HPDE6-E6E7 (cell line): Measurements from ENCODE around the gene PLA2G4F.

Source experiments
- DNase-seq: peaks from one replicate; pipeline ENCODE4 v3.0.0; 2011; ENCODE audit warnings: missing footprints; ENCODE audit errors: extremely low spot score

The PLA2G4F gene

DNA sequence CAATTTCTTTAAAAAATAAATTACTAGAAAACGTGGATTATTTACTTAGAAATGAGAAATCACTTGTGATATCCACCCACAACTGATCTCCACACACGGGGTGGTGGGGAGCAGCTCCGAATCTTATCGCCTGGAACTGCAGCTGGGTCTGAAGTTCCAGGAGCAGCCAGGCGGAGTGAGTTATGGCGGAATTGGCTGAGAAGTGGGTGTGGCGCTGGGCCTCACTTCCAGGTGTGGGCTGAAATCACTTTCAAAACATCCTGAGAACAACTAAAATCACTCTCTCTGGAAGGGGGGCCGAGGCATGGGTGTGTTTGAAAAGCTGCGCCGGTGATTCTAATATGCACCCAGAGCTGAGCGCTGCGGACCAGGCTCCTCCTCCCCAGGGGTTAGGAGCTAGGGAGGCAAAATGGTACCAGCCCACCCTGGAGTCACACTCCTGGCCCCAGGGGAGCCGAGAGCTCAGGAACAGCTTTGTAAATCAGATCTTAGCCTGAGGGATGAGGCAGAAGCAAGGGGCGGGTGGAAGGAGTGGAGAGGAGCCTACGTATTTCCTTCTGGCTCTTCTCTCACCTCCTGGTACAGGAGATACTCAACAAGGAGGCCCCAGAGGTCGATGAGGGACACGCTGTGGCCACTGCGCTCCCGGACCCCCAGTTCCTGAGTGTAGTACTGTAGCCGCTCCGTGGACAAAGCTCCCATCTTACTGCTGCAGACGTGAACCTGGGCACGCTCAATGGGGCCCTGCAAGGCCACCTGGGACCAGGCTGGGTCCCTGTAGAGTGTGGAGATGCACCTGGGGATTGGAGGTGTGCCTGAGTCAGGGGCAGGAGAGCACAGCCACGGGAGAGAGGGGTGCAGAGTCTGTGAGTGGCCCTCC lies 9.6 kb downstream of the PLA2G4F start:
- no peak for DNase-seq

DNA sequence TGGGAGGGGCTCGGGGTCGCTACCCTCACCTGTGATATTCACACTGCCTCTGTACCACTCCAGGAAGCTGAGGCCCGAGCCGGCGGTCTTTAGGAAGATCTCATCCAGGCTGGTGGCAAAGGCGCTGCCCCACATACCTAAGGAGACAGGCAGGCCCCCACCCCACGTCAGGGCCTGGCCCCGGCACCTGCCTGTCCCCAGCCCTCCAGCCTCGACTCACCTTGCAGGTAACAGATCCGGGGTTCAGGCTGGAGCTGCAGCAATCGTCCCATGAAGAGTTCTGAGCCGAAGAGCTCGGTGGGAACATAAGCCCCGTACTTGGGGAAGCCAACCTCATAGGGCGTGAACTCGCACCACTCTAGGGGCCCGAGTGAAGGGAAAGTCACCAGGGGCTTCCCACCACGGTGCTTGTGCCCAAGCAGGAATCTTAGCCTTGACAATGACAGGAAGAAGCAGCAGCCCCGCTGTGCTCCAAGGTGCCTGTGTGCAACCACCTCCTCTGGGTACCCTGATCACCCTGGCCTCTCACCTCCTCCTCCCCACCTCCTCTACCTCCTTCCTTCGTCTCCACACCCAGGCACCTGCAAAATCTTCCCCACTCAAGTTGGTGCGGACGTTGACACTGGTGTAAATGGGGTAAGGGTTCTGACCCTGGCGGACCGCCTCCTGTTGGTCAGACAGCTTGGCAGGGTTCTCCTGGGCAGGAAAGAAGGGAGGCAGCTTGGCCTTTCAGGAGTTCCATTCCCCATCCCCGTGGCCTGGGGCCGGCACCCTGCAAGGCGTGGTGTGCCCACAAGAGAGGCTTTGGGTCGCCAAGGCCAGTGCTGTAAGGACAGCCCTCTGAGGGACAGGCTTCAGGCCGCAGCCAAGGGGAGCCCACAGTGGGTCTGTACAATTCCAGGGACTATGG lies 10.6 kb downstream of the PLA2G4F start:
- no peak for DNase-seq

DNA sequence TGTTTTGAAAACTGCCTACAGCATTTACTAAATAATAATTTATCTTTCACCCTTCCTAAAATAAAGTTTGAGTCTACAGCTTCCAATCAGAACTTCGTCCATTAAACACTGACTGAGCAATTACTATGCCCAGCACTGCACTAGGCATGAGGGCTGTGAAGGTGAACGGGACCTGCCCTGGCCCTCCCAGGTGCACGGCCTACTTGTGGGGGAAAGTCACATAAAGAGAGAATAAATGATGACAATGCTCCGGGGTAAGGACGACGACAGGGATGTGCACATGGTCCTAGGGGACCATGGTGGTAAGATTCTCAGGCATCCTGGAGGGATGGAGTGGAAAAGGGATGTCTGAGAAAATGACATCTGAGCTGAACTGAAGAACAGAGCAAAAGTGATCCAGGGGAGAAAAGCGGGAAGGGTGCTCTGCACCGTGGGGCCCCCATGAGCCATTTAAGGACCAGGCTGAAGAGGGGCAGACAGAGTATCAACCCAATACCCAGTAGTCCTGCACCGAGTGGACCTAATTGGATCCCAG lies 11.5 kb downstream of the PLA2G4F start:
- DNase-seq, result no peak

DNA sequence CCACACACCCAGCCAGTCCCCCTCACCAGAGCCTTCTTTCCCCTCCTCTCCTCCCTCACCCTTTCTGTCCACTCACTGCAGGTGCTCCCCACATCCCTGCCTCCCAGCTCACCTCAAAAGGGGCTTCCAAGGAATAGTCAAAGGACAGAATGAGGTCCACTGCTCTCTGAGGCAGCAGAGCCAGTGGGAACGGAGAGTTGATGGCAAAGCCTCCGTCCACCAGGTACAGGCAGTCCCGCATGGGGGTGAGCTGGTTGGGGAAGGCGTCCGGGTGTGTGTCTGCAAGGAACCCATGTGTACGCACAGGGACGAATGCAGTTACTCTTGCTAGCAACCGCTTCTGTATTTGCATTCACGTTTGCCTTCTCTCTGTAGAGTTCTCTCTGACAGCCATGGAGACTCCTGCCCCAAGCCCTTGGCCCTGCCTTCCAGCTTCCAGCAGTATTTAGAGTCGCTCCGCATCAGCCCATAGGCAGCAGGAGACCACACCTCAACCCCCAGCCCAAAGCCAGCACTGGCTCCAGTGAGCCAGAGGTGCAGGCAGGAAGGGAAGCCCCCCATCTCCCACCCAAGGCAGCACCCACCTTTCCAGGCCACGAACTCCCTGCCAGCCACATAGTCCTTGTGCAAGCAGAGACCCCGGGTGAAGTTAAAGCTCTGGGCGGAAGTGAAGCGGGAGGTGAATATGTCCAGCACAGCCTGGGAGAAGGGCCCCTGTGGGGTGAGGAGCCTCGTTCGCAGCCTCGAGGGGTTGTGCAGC lies 12.4 kb downstream of the PLA2G4F start:
- DNase-seq, result no peak

DNA sequence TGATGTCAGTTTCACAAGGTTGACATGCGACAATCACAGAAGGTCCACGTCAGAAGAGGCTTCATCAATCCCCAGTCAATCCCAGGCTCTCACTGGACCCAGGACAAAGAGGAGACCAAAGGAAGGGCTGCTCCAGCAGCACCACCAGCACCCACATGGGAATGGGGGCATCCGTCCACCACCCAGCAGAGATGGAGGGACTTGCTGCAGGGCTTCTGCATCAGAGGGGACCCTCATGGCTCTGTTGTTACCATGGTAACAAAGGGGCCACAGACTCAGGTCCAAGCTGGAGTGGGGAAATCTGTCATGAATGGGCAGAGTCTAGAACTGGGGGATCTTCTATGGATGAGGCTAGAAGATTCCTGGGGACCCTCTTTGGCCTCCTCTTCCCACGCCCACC lies 13.1 kb downstream of the PLA2G4F start:
- no peak for DNase-seq

DNA sequence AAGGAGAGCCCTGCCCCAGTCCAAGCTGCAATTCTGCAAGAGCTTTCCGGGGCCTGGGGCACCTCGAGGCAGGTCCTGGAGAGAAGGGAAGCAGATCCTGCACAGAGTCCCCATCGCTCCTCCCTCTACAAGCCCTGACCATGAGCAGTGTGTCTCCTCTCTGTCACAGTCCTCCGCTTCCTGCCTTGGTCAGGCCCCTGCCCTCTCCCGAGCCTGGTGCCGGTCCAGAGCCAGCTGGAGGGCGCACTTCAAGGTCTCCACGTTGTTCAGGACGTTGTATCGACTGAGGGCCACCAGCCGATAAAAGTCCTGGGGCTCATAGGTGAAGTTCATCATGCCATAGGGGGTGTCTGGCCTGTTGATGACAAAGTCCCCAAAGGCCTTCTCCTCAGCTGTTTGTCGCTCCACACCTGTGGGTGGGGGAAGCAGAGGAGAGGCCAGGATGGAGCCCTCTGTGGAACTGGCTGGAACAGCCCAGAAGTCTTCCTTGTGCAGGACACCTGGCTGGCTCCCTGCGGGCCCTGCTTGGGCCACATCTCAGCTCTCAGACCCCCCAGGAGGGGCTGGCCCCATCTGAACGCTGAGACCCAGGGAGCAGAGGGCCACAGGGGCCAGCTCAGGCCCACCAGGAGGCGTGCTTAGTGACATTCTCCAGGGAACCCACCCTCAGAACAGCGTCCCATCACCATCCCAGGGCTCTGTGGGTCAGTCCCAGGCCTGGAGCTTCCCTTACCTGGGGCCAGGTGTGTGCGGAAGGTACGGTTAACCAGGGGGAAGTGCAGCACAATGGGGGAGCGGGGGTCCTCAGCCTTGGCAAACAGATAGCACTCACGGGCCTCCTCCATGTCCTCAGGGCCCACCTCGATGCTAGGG lies 14.4 kb downstream of the PLA2G4F start:
- DNase-seq, result no peak

DNA sequence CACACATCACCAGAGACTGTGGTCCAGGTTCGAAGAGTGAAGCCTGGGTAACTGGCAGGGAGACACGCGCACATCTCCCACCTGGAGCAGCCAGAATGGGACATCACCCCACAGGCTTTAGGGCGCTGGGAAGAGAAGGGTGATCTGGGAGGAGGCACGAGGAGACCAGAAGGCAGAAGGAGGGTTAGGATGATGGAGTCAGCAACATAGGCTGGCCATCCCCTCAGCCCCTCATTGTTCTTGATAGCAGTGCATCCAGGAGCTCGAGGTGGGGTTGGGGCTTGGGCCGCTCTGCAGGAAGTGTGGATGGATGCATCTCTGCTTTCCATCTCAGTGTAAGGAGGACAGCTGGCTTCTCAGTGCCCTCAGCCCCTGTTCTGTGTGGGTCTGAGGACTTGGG lies 15.2 kb downstream of the PLA2G4F start:
- DNase-seq, result no peak

DNA sequence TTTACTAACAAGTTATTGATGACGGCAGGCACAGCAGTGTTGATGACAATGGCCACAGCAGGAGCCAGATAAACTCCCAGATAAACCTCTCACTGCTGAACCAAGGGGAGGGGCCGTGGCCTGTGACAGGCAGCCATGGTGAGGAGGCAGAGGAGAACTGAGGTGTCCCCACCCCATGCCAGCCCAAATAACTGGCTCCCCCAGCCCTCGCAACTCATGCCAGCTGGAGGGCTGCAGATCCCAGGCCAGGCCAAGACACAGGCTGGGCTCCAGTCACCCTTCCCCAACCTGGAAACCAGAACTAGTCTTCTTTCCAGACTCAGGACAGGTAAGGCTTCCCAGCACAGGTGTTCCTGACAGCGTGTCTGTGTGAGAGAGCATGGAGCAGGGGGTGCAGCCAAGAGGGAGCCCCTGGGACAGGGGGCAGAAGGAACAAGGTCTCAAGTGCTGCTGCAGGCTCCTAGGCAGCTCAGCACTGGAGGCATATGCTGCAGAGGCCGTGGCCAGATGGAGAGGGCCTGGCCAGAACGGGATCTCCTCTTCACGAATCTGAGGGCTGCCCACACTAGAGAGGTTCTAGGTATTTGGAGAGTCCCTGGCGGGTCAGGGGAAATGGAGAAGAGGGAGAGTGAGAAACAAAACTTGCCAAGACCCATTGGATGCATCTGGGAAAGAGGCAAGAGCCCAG lies 15.9 kb downstream of the PLA2G4F start:
- no peak for DNase-seq

DNA sequence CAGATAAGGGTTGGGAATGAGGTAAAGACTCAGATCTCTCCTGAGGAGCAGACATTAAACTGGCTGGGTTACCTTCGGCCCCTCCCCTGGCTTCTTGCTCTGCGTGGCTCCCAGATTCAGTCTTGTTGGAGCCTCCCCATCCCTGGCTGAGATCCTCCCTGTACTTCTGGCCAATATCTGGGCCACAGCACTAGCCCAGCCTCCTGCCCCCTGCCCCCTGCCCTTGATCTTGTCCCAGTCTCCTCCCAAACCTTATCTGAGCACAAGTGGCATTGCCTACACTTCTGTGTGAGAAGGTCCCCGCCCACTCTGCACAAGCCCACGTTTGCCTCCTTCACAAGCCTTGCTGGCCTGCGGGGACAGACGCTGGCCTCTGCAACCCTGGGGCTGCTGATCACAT lies 16.8 kb downstream of the PLA2G4F start:
- no peak for DNase-seq

DNA sequence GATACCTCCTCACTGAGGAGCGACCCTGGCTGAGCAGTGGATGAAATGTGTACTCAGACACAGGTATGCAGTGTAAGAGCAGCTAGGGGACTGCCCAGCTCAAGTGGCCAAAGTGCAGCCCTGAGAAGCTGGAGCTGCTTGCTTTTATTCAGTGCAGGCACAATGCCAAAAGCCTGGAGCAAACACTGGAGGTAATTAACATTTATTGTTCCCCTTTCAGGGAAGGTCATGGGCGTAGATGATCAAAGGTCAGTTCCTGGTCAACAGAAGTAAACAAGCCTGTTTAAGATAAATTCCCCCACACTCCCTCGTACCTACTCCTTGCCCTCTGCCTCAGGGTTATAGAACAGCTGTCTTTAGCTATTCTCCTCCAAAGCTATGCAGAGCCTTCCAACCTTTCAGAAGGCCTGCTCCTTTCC lies 17.5 kb downstream of the PLA2G4F start:
- no peak for DNase-seq

DNA sequence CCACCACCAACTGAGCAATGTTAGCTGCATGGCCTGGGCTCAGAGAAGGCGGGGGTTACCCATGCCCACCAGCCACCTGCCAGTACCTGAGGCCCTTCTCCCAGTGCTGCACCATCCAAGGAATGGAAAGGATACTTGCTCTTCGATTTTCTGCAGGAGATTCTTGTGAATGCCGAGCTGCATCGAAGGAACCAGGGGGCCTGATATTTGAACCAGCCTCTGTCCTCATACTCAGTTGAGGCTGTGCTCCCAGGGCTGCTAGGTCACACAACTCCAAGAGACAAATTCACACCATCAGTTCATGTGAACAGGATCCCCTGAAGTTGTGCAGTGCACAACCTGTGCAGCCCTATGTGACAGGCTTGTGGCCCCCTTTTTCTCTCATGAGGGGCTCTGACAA lies 18.0 kb downstream of the PLA2G4F start:
- DNase-seq, result no peak

DNA sequence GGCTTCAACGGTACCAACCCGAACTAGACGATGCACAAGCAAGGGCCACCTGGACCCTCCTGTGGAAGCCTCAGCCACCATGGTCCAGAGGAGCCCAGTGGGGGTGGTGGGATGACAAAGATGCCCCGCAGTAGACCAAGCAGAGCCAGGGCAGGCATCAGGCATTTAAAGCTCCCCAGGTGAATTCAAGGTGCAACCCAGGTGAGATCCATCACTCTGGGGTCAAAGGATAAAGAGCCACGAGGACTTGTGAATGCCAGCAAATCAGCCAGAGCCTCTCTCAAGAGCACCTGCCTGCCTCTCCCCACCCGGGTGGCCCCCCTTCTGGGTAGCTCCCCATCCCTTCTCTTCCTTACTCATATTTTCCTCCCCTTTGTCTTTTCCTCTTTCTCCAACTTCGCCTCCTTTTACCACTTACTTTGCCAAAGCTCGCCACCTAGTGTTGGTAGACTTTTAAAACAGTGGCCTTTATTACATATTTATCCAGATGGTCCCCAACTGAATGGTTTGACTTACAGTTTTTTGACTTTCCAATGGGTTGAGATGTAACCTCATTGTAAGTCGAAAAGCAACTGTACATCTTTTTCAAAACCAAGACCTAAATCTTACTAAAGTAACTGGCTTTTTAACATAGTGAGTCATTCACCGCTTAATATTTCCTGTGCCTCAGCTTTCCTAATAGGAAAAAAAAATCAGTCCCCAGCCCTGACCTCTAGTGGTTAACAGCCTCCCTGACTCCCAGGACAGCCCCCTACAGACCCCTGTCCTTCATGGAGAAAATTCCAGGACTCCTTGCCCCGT lies 18.8 kb downstream of the PLA2G4F start:
- no peak for DNase-seq

DNA sequence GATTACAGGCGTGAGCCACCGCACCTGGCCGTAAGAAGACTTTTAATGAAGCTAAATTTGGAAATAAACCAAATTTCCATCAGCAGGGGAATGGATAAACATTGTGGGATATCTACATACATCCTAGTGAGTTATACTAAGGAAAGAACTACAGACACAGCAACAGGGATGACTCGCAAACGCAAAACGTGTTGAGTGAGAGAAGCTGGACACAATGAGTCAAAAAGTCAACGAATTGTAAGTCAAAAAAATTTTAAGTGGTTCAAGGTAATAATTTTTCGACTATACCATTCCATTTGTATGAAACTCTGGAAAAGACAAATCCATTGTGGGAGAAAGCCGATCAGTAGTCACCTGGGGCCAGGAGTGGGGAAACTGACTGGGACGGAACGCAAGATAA lies 19.9 kb downstream of the PLA2G4F start:
- DNase-seq, result no peak

DNA sequence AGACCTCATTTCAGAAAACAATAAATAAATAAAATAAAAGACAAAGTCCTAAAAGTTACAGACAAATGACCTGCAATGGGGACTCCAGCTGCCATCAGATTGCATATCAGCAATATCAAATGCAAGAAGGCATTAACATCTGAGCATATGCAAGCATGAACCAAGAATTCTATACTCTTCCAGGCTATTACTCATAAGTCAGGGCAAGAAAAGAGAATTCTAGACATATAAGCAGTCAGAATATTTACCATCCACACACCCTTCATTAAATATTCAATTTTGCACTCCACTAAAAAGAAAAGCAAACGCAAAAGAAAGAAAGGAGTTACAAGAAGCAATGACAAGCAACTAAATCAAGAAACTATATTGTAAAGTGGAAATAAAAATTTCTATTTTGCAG lies 21.1 kb downstream of the PLA2G4F start:
- DNase-seq, result no peak

DNA sequence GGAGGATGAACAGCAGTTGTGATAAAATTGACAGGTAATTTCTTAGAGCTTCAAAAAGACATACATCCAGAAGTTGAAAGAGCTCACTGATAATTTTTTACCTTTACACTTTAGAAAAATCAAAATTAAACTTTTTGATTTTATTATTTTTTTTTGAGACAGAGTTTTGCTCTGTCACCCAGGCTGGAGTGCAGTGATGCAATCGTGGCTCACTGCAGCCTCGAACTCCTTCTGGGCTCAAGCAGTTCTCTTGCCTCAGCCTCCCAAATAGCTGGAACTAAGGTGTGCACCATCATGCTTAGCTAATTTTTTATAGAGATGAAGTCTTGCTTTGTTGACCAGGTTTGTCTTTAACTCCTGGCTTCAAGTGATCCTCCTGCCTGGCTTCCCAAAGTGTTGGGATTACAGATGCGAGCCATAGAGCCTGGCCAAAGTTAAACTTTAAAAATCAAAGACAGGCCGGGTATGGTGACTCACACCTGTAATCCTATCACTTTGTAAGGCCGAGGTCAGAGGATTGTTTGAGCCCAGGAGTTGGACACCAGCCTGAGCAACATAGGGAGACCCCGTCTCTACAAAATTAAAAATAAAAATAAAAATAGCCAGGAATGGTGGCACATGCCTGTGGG lies 21.7 kb downstream of the PLA2G4F start:
- DNase-seq, result no peak

DNA sequence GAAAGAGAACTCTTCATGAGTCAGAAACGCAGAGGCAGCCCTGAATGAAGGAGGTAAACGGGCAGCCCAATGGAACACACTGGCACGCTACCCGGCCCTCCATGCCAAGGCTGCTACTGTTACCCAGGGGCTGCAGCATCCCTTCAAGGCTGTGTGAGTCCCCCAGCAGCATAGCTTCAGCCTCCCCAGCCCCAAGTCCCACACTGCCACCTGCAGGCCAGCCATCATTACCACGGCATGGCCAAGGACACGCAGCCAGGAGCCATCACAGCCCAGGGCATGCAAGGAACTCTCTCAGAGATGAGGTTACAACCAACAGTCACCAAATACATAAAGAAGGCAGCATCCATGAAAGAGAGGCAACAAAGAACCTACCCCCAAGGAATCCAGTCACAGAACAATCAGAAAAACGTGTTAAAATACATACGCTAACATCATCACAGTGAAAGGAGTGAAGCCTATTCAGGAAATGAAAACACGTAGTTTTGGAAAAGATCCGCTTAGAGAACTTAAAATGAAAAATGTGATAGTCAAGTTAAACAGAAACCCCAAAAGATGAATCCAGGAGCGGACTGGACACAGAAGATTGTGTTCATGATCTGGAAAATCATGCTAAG lies 22.4 kb downstream of the PLA2G4F start:
- peak; percentile 75 for DNase-seq

DNA sequence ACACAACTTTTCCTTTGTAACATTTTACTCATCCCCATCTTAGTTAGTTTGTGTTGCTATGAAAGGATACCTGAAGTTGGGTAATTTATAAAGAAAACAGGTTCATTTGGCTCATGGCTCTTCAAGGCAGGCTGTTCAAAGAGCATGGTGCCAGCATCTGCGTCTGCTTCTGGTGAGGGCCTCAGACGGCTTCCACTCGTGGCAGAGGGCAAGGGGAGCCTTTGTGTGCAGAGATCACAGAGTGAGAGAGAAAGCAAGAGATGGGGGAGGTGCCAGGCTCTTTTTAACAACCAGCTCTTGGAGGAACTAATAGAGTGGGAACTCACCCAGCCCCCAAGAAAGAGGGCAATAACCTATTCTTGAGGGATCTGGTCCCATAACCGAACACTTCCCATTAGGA lies 23.1 kb downstream of the PLA2G4F start:
- DNase-seq, result no peak
